NCI-H187 (cell line): ENCODE results near the gene SLC35F3.
"Not testable (repeated sequence)": the region's sequence is repeated elsewhere in the genome, so short reads cannot be mapped to it uniquely, and the experiment has no call there.

Experiments
- DNase-seq, 2 experiments: peaks; one replicate each; lab custom pipeline; 2025; lab: John Stamatoyannopoulos, UW

SLC35F3 gene

GRCh38 chr1:234289538-234290305 is 385.2 kb downstream of the SLC35F3 start:
- DNase-seq = no peak

- DNase-seq = no peak
Measured at GRCh38 chr1:234292011-234292410, 387.5 kb downstream of the SLC35F3 start.

- DNase-seq = no peak
Measured at GRCh38 chr1:234292548-234292947, 388.1 kb downstream of the SLC35F3 start.

GRCh38 chr1:234294109-234294817 is 389.8 kb downstream of the SLC35F3 start:
- DNase-seq = no peak

GRCh38 chr1:234295068-234295467 is 390.6 kb downstream of the SLC35F3 start:
- no peak for DNase-seq

GRCh38 chr1:234295626-234296025 is 391.1 kb downstream of the SLC35F3 start:
- DNase-seq = no peak

GRCh38 chr1:234296496-234296895 is 392.0 kb downstream of the SLC35F3 start:
- no peak for DNase-seq

GRCh38 chr1:234297668-234298067 is 393.2 kb downstream of the SLC35F3 start:
- DNase-seq = no peak

GRCh38 chr1:234300096-234300495 is 395.6 kb downstream of the SLC35F3 start:
- no peak for DNase-seq

GRCh38 chr1:234301663-234302062 is 397.2 kb downstream of the SLC35F3 start:
- not testable (repeated sequence) for DNase-seq

GRCh38 chr1:234302354-234302962 is 398.0 kb downstream of the SLC35F3 start:
- DNase-seq = no peak

- no peak for DNase-seq
Measured at GRCh38 chr1:234303231-234303630, 398.8 kb downstream of the SLC35F3 start.

- no peak for DNase-seq
Measured at GRCh38 chr1:234307726-234308125, 403.2 kb downstream of the SLC35F3 start.

GRCh38 chr1:234309243-234309597 is 404.7 kb downstream of the SLC35F3 start:
- no peak for DNase-seq

GRCh38 chr1:234309598-234310459 is 405.4 kb downstream of the SLC35F3 start:
- peak; percentile 59 to 73 for DNase-seq

GRCh38 chr1:234310460-234310817 is 406.0 kb downstream of the SLC35F3 start:
- no peak for DNase-seq

GRCh38 chr1:234311414-234311813 is 406.9 kb downstream of the SLC35F3 start:
- DNase-seq = no peak

GRCh38 chr1:234313171-234313570 is 408.7 kb downstream of the SLC35F3 start:
- DNase-seq = no peak

GRCh38 chr1:234315091-234315541 is 410.6 kb downstream of the SLC35F3 start:
- no peak for DNase-seq

GRCh38 chr1:234315588-234315987 is 411.1 kb downstream of the SLC35F3 start:
- DNase-seq = no peak

GRCh38 chr1:234316486-234316885 is 412.0 kb downstream of the SLC35F3 start:
- DNase-seq = no peak

GRCh38 chr1:234316937-234317336 is 412.5 kb downstream of the SLC35F3 start:
- DNase-seq = no peak
